OCI-LY3 (cell line): ENCODE results near the gene CASS4.
"Not testable (repeated sequence)": the region's sequence is repeated elsewhere in the genome, so short reads cannot be mapped to it uniquely, and the experiment has no call there.

Source experiments
- H2AFZ ChIP-seq: fragments of 200-600, 300-600 bp; shearing (Covaris generic); 2 replicates; pipeline ENCODE4 v1.6.0; 2014; ENCODE audit warnings: antibody characterized with exemption, low read depth, low read length
- H3K27ac ChIP-seq: fragments of 200-600, 300-600 bp; sonication (generic); 2 replicates; pipeline ENCODE4 v1.5.1; 2014; ENCODE audit warnings: mild to moderate bottlenecking, low read length, moderate library complexity, mixed read lengths
- H3K27me3 ChIP-seq: fragments of 200-600, 300-600 bp; sonication (generic); 2 replicates; pipeline ENCODE4 v1.6.1; 2014; ENCODE audit warnings: low read depth, low read length, mixed read lengths
- H3K36me3 ChIP-seq: fragments of 200-600, 300-600 bp; sonication (generic); replicated peaks from 2 replicates; pipeline ENCODE3; 2014; ENCODE audit warnings: low read depth, low read length, mixed read lengths
- H3K4me1 ChIP-seq: fragments of 300-600, 200-600 bp; sonication (generic); 2 replicates; pipeline ENCODE4 v1.6.1; 2014; ENCODE audit warnings: low read length, mixed read lengths
- H3K4me2 ChIP-seq: fragments of 200-600, 300-600 bp; sonication (generic); 2 replicates; pipeline ENCODE4 v1.6.1; 2014; ENCODE audit warnings: low read length, mixed read lengths
- H3K4me3 ChIP-seq: fragments of 300-600, 200-600 bp; sonication (generic); 2 replicates; pipeline ENCODE4 v1.5.1; 2014; ENCODE audit warnings: antibody characterized with exemption, mild to moderate bottlenecking, low read length, moderate library complexity
- H3K79me2 ChIP-seq: fragments of 300-600, 200-600 bp; shearing (Covaris generic); 2 replicates; pipeline ENCODE4 v1.6.1; 2014; ENCODE audit warnings: mild to moderate bottlenecking, low read length, mixed read lengths
- H3K9ac ChIP-seq: fragments of 300-600, 200-600 bp; shearing (Covaris generic); 2 replicates; pipeline ENCODE4 v1.6.0; 2014; ENCODE audit warnings: mild to moderate bottlenecking, low read length, moderate library complexity
- H3K9me3 ChIP-seq: fragments of 200-600, 300-600 bp; shearing (Covaris generic); 2 replicates; pipeline ENCODE4 v1.6.1; 2014; ENCODE audit warnings: low read length, mixed read lengths; ENCODE audit not compliant: insufficient read depth
- H4K20me1 ChIP-seq: fragments of 200-600, 300-600 bp; sonication (generic); 2 replicates; pipeline ENCODE4 v1.6.1; 2016; ENCODE audit warnings: low read length, mixed read lengths; ENCODE audit not compliant: insufficient read depth
- CTCF ChIP-seq: fragments of 200-600, 300-600 bp; sonication (generic); IDR thresholded peaks from 2 replicates; pipeline ENCODE4 v1.5.1; 2014; ENCODE audit warnings: antibody characterized with exemption, low read length, low read depth
- EZH2phosphoT487 ChIP-seq: fragments of 200-600 bp; shearing (Covaris generic); IDR thresholded peaks from 2 replicates; pipeline ENCODE4 v1.6.1; 2018; ENCODE audit warnings: antibody characterized with exemption, mixed run types, low read depth

Gene CASS4

GRCh38 chr20:56406910-56407309, 5.2 kb upstream of the CASS4 start:
- H3K4me2 ChIP-seq, result no peak overlapping the region
- H3K27me3 ChIP-seq, result no peaks in the 10 kb centered on the region
- no peak overlapping the region for H3K9ac ChIP-seq
- no peaks in the 10 kb centered on the region for H4K20me1 ChIP-seq
- H3K4me3 ChIP-seq, result no peak overlapping the region
- TF ChIP-seq CTCF (no peak), EZH2phosphoT487 (no peak)
- H3K4me1 ChIP-seq, result peaks cover 12% of the 10 kb centered on the region
- H2AFZ ChIP-seq, result no peak overlapping the region
- H3K79me2 ChIP-seq, result peaks cover 21% of the 10 kb centered on the region
- H3K36me3 ChIP-seq, result peaks cover 67% of the 10 kb centered on the region
- H3K27ac ChIP-seq, result no peak overlapping the region
- no peaks in the 10 kb centered on the region for H3K9me3 ChIP-seq

- H3K27me3 ChIP-seq, result no peaks in the 10 kb centered on the region
- no peak for TF ChIP-seq CTCF
- TF ChIP-seq EZH2phosphoT487, result no peak
- peaks cover 10% of the 10 kb centered on the region for H3K79me2 ChIP-seq
- no peaks in the 10 kb centered on the region for H4K20me1 ChIP-seq
- H3K9me3 ChIP-seq, result no peaks in the 10 kb centered on the region
- no peak overlapping the region for H2AFZ ChIP-seq
- H3K27ac ChIP-seq, result no peak overlapping the region
- H3K4me2 ChIP-seq, result no peak overlapping the region
- no peak overlapping the region for H3K4me3 ChIP-seq
- H3K4me1 ChIP-seq, result peaks cover 18% of the 10 kb centered on the region
- no peak overlapping the region for H3K9ac ChIP-seq
- peaks cover 65% of the 10 kb centered on the region for H3K36me3 ChIP-seq
Measured at GRCh38 chr20:56409521-56409920, 2.5 kb upstream of the CASS4 start.

- Histone ChIP-seq H3K4me3 (no peak overlapping the region), H3K27me3 (no peaks in the 10 kb centered on the region), H3K27ac (no peak overlapping the region), H2AFZ (no peak overlapping the region), H3K4me2 (no peak overlapping the region), H3K9ac (no peak overlapping the region), H3K4me1 (peaks cover 18% of the 10 kb centered on the region), H3K9me3 (no peaks in the 10 kb centered on the region), H4K20me1 (no peaks in the 10 kb centered on the region), H3K79me2 (peaks cover 10% of the 10 kb centered on the region), H3K36me3 (peaks cover 65% of the 10 kb centered on the region)
- TF ChIP-seq EZH2phosphoT487 (no peak), CTCF (no peak)
Measured at GRCh38 chr20:56409956-56410355, 2.1 kb upstream of the CASS4 start.

- Histone ChIP-seq H3K4me3 (peak overlapping the region; percentile 50), H3K27ac (peak overlapping the region; percentile 81), H3K9ac (peak overlapping the region; percentile 36), H3K36me3 (peaks cover 61% of the 10 kb centered on the region), H3K4me1 (peaks cover 18% of the 10 kb centered on the region), H3K4me2 (peak overlapping the region; percentile 68)
- H3K79me2 ChIP-seq, H4K20me1 ChIP-seq, H3K9me3 ChIP-seq, H2AFZ ChIP-seq, H3K27me3 ChIP-seq: not testable (repeated sequence)
Measured at GRCh38 chr20:56411287-56411686, 773 bp upstream of the CASS4 start.

- H3K4me3 ChIP-seq, result peak overlapping the region; percentile 50
- H3K27me3 ChIP-seq, result no peaks in the 10 kb centered on the region
- H3K79me2 ChIP-seq, result no peaks in the 10 kb centered on the region
- H3K9me3 ChIP-seq, result no peaks in the 10 kb centered on the region
- H3K4me1 ChIP-seq, result peaks cover 18% of the 10 kb centered on the region
- H3K36me3 ChIP-seq, result peaks cover 53% of the 10 kb centered on the region
- TF ChIP-seq CTCF (no peak), EZH2phosphoT487 (no peak)
- peak overlapping the region; percentile 36; the same call in 1 of the 2 replicates for H3K9ac ChIP-seq
- H3K27ac ChIP-seq, result peak overlapping the region; percentile 81
- H2AFZ ChIP-seq, result no peak overlapping the region
- no peaks in the 10 kb centered on the region for H4K20me1 ChIP-seq
- H3K4me2 ChIP-seq, result peak overlapping the region; percentile 68
Measured at GRCh38 chr20:56412473-56412790, 372 bp downstream of the CASS4 start.
